ENCODE results near the gene SAMD5.

DNA sequence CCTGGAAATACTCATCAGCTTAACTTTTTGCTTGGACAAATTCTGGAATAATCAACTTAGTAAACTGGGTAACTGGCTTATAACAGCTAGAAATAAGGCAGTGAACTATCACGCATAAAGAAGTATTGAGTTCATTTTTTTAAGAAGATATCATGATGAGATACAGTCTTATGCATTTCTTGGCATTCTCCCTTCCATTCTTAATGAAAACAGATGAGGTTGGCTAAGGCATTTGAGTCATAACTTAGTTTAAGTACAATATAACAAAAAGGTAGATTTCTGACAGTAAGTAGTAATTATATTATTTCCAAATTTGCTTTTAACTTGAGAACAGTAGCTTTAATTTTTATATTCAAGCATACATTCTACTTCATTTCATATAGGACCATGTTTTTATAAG, 56.1 kb downstream of the SAMD5 start:
- TF ChIP-seq CTCF (conservative IDR thresholded peaks at IDR 0.05; ENCODE audit: low read depth, low read length) (no peak), EZH2 (IDR thresholded peaks at IDR 0.05; ENCODE audit: borderline replicate concordance, low read depth, low read length, poor library complexity, severe bottlenecking) (no peak)
